Mesendoderm (in vitro differentiated cells): Measurements from ENCODE around the gene SEPTIN10.

Experiments
- DNase-seq: peaks from one replicate; pipeline ENCODE4 v3.0.0; 2013
- H2AK5ac ChIP-seq: 2 replicates; pipeline ENCODE4 v1.6.1; 2013; ENCODE audit warnings: low read length, inconsistent platforms
- H2BK120ac ChIP-seq: 2 replicates; pipeline ENCODE4 v1.6.1; 2013; ENCODE audit warnings: low read depth, mild to moderate bottlenecking, low read length, moderate library complexity, mixed read lengths
- H2BK15ac ChIP-seq: replicated peaks from 2 replicates; pipeline ENCODE4 v1.6.1; 2013; ENCODE audit warnings: low read depth, mild to moderate bottlenecking, moderate library complexity
- H2BK5ac ChIP-seq: 2 replicates; pipeline ENCODE4 v1.6.1; 2013; ENCODE audit warnings: low read length, inconsistent platforms
- H3K18ac ChIP-seq: 2 replicates; pipeline ENCODE4 v1.6.1; 2013; ENCODE audit warnings: mild to moderate bottlenecking, low read length, mixed read lengths
- H3K23ac ChIP-seq: one replicate; pipeline ENCODE4 v1.6.1; 2013; ENCODE audit warnings: low read length
- H3K27ac ChIP-seq: 2 replicates; pipeline ENCODE4 v1.5.1; 2013; ENCODE audit warnings: low read depth, mild to moderate bottlenecking, inconsistent platforms, low read length, moderate library complexity
- H3K27me3 ChIP-seq: 2 replicates; pipeline ENCODE4 v1.6.1; 2013; ENCODE audit warnings: low read length, control low read depth, mild to moderate bottlenecking, inconsistent platforms; ENCODE audit not compliant: insufficient read depth, poor library complexity
- H3K36me3 ChIP-seq: 2 replicates; pipeline ENCODE4 v1.6.1; 2013; ENCODE audit warnings: low read length, inconsistent platforms; ENCODE audit not compliant: control insufficient read depth, insufficient read depth
- H3K4ac ChIP-seq: one replicate; pipeline ENCODE4 v1.6.1; 2013; ENCODE audit warnings: low read depth, mild to moderate bottlenecking, low read length, moderate library complexity
- H3K4me1 ChIP-seq: 2 replicates; pipeline ENCODE4 v1.6.1; 2013; ENCODE audit warnings: low read depth, low read length, inconsistent platforms; ENCODE audit not compliant: control insufficient read depth
- H3K4me2 ChIP-seq: 2 replicates; pipeline ENCODE4 v1.6.1; 2013; ENCODE audit warnings: low read length
- H3K4me3 ChIP-seq: 2 replicates; pipeline ENCODE4 v1.5.1; 2013; ENCODE audit warnings: mild to moderate bottlenecking, low read length
- H3K56ac ChIP-seq: one replicate; pipeline ENCODE4 v1.6.1; 2013; ENCODE audit warnings: low read length
- H3K79me1 ChIP-seq: 2 replicates; pipeline ENCODE4 v1.6.1; 2013; ENCODE audit warnings: low read length, inconsistent platforms
- H3K79me2 ChIP-seq: 2 replicates; pipeline ENCODE4 v1.6.1; 2013; ENCODE audit warnings: mild to moderate bottlenecking, low read length; ENCODE audit not compliant: control insufficient read depth, insufficient read depth
- H3K9ac ChIP-seq: 2 replicates; pipeline ENCODE4 v1.6.1; 2013; ENCODE audit warnings: low read length, inconsistent platforms
- H4K5ac ChIP-seq: one replicate; pipeline ENCODE4 v1.6.1; 2013; ENCODE audit warnings: low read length
- H4K8ac ChIP-seq: one replicate; pipeline ENCODE4 v1.6.1; 2013; ENCODE audit warnings: low read depth, mild to moderate bottlenecking, control low read depth, low read length, moderate library complexity
- WGBS: extraction: QIAGEN DNeasy Blood & Tissue Kit; methylation state at CpG from one replicate; pipeline ENCODE4 v1.1.7; 2013; ENCODE audit warnings: low lambda C conversion rate, missing lambda C conversion rate; ENCODE audit not compliant: insufficient coverage; ENCODE audit errors: extremely low coverage; 5-methylcytosine and 5-hydroxymethylcytosine counted together

The SEPTIN10 gene

DNA sequence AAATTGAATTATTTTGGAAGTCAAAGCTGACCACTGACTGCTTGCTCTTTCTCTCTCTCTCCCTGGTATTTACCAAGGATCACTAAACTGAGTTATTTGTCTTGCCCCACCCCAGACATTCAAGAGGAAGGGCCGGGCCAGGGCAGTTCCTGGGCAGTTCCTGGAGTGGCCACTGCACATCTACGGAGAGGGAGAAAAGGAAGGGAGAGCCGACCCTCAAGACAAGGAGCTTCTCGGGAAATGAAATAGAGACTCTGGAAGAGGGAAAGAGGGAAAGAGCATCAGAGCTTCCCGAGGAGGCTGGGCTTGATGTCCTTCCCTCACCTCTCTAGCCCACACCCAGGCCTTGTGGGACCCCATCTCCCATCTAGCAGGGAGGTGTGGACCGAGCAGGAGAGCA lies 83.1 kb downstream of the SEPTIN10 start:
- Histone ChIP-seq H3K79me2 (no peaks in the 10 kb centered on the region), H3K4me2 (no peak overlapping the region), H3K79me1 (no peaks in the 10 kb centered on the region), H3K4me1 (no peaks in the 10 kb centered on the region), H2BK120ac (no peak overlapping the region), H3K27me3 (no peaks in the 10 kb centered on the region), H4K8ac (no peak overlapping the region), H3K4ac (no peak overlapping the region), H3K36me3 (no peaks in the 10 kb centered on the region), H4K5ac (no peak overlapping the region), H3K9ac (no peak overlapping the region), H2BK15ac (no peak overlapping the region), H3K56ac (no peak overlapping the region), H2AK5ac (no peak overlapping the region), H3K4me3 (no peak overlapping the region), H3K23ac (no peak overlapping the region), H2BK5ac (no peak overlapping the region), H3K18ac (no peak overlapping the region), H3K27ac (no peak overlapping the region)
- no peak for DNase-seq
- WGBS = no CpG with 5 or more reads among the region's 6 CpGs

DNA sequence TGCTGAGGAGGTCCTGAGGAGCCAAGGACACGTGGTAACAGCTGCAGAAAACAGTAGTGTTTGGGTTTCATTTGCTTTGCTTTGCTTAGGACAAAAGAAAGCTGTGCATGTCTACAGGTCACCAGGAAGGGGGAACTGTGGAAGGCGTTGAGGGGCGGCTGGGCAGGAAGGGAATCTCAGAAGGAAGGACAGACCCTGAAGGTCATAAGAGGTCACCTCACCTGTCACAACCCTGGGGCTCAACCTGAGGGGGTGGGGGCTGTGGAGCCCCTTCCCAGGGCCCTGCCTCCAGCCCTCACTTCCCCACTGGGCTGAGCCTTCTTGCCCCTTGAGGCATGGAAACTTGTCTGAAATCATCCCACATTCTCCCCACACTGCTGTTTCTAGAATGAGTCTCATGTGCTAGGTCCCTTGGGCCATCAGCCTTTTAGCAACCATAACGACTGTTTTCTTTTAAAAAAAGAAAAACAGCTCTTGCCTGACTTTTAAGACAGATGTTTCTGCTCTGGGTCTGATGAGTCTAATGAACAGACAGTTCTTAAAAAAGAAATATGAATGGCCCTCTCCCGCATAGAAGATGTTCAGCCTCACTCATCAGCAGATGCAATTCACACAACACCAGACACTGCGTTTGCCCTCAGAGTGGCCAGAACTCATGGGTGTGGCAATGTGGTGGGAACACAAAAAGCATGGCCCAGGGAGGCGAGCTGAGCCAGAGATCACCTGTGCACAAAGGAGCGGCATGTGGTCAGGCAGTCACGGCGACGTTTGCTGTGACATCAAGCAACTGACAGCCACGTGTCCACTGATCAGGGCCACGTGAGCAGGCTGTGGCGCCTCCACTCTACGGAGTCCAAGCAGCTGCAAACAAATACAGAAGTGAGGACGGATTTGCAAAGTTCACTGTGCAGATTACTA lies 84.0 kb downstream of the SEPTIN10 start:
- Histone ChIP-seq H3K79me1 (no peaks in the 10 kb centered on the region), H3K36me3 (no peaks in the 10 kb centered on the region), H3K4me3 (no peak overlapping the region), H2BK120ac (no peak overlapping the region), H4K5ac (no peak overlapping the region), H3K23ac (no peak overlapping the region), H2BK15ac (no peak overlapping the region), H2AK5ac (no peak overlapping the region), H3K4me2 (no peak overlapping the region), H3K27ac (no peak overlapping the region), H3K9ac (no peak overlapping the region), H2BK5ac (no peak overlapping the region), H3K18ac (no peak overlapping the region), H3K27me3 (no peaks in the 10 kb centered on the region), H3K4ac (no peak overlapping the region), H3K79me2 (no peaks in the 10 kb centered on the region), H3K4me1 (no peaks in the 10 kb centered on the region), H3K56ac (no peak overlapping the region), H4K8ac (no peak overlapping the region)
- no CpG with 5 or more reads among the region's 16 CpGs for WGBS
- DNase-seq = no peak

DNA sequence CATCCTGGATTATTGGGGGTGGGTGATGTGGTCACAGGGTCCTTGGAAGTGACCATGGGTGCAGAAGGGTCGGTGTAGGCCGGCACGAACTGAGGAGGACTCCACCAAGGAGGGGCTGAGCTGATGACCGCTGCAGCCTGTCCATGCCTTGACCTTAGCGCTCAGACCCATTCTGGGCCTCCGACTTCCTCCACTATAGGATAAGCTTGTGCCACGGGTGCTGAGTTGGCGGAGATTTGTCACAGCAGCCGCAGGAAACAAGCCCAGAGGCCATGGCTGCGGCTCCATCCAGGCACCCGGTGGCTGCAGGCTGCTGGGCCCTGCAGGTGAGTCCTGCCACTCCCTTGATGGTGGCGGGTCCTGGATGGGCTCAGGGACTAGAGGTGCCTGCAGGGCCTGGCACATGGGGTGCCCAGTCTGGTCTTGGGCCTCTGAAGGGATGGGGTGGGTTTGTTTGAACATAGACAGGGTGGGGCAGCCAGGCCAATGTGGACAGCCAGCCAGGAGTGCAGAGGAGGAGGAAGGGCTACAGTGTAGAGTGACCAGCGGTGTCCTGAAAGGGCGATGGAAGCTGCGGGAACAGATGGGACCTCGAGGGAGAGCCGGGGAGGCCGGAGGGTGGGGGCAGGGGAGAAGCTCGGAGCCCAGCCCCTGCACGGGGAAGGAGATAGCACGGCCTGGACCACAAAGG lies 84.8 kb downstream of the SEPTIN10 start:
- Histone ChIP-seq H3K4me1 (no peaks in the 10 kb centered on the region), H2BK5ac (no peak overlapping the region), H3K79me1 (no peaks in the 10 kb centered on the region), H3K4me2 (no peak overlapping the region), H3K4me3 (no peak overlapping the region), H3K9ac (no peak overlapping the region), H3K56ac (no peak overlapping the region), H3K79me2 (no peaks in the 10 kb centered on the region), H4K8ac (no peak overlapping the region), H3K23ac (no peak overlapping the region), H3K4ac (no peak overlapping the region), H4K5ac (no peak overlapping the region), H3K27me3 (no peaks in the 10 kb centered on the region), H3K18ac (no peak overlapping the region), H2BK120ac (no peak overlapping the region), H2BK15ac (no peak overlapping the region), H2AK5ac (no peak overlapping the region), H3K27ac (no peak overlapping the region), H3K36me3 (no peaks in the 10 kb centered on the region)
- DNase-seq = no peak
- no CpG with 5 or more reads among the region's 21 CpGs for WGBS

DNA sequence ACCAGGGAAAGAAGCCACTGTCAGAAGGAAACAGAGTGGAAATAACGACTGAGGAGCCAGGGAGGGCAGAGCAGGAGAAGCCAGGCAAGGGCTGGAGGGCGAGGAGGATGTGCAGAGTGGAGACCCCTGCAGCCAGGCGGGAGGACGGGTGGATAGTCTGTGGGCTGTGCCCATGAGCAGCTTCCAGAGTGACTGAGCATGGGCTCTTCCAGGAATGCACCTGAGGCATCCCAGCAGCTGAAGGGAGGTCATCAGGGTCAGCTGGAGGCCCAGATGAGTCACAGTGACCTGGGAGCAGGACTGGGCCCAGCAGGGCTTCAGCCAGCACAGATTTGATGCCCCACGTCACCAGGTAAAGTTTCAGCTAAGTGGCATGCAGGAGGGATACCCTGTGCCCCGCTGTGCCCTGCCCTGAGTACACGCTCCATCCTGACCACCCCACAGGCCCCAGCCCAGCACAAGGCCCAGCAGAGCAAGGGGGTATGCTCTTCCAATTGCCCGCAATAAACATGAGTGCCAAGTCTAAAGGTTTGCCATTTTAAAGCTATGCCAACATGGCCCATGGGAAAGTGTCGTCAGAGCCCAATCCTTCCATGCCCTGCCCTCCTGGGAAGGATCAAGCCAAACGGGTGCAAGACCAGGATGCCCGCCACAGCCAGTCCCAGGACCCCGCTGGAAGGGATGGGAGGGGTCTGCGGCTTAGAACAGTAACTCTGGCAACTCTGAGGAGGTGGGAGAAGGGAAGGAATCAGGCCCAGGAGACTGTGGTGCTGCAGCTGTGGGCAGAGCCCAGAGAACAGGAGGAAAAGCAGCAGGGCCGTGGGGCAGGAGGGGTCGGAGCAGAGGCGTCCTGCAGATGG lies 85.7 kb downstream of the SEPTIN10 start:
- Histone ChIP-seq H4K8ac (no peak overlapping the region), H3K23ac (no peak overlapping the region), H3K4me3 (no peak overlapping the region), H2BK120ac (no peak overlapping the region), H3K56ac (no peak overlapping the region), H3K4me1 (no peaks in the 10 kb centered on the region), H3K18ac (no peak overlapping the region), H3K27me3 (no peaks in the 10 kb centered on the region), H4K5ac (no peak overlapping the region), H3K79me1 (no peaks in the 10 kb centered on the region), H3K4me2 (no peak overlapping the region), H3K79me2 (no peaks in the 10 kb centered on the region), H3K36me3 (no peaks in the 10 kb centered on the region), H3K27ac (no peak overlapping the region), H2AK5ac (no peak overlapping the region), H2BK15ac (no peak overlapping the region), H3K4ac (no peak overlapping the region), H3K9ac (no peak overlapping the region), H2BK5ac (no peak overlapping the region)
- WGBS = no CpG with 5 or more reads among the region's 16 CpGs
- peak; percentile 42 for DNase-seq

DNA sequence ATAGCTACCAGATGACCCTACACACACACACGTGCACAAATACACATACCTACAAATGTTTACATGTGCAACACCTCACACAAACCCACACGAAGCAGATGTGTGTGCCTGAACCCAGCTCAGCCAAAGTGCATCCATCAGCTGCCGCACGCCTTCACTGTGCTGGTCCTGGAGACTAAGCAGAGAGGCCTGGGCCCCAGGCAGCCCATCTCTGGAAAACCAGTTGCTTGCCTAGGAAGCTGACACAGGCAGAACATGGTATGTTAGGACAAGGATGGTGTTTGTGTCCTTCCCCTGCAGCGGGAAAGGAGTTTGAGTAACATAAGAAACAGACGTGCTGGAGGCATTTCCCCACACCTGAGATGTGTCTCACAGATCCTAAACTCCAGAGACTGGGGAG lies 86.7 kb downstream of the SEPTIN10 start:
- Histone ChIP-seq H3K79me1 (no peaks in the 10 kb centered on the region), H3K27me3 (no peaks in the 10 kb centered on the region), H3K4ac (no peak overlapping the region), H3K27ac (no peak overlapping the region), H2BK120ac (no peak overlapping the region), H3K23ac (no peak overlapping the region), H3K4me3 (no peak overlapping the region), H3K4me2 (no peak overlapping the region), H4K5ac (no peak overlapping the region), H3K79me2 (no peaks in the 10 kb centered on the region), H2AK5ac (no peak overlapping the region), H3K9ac (no peak overlapping the region), H2BK15ac (no peak overlapping the region), H3K4me1 (no peaks in the 10 kb centered on the region), H4K8ac (no peak overlapping the region), H3K56ac (no peak overlapping the region), H3K18ac (no peak overlapping the region), H2BK5ac (no peak overlapping the region), H3K36me3 (no peaks in the 10 kb centered on the region)
- WGBS = no CpG with 5 or more reads among the region's 6 CpGs
- DNase-seq = no peak
